OCI-LY3 (cell line): ENCODE results near the gene CPXM1.

Source experiments
- CTCF ChIP-seq: fragments of 200-600, 300-600 bp; sonication (generic); IDR thresholded peaks from 2 replicates; pipeline ENCODE4 v1.5.1; 2014; ENCODE audit warnings: antibody characterized with exemption, low read length, low read depth
- EZH2phosphoT487 ChIP-seq: fragments of 200-600 bp; shearing (Covaris generic); IDR thresholded peaks from 2 replicates; pipeline ENCODE4 v1.6.1; 2018; ENCODE audit warnings: antibody characterized with exemption, mixed run types, low read depth

GRCh38 chr20:2752567-2753460, 47.6 kb downstream of the CPXM1 start:
- TF ChIP-seq EZH2phosphoT487, result no peak
- TF ChIP-seq CTCF, result peak; percentile 90
